HG03457 (cell line): ENCODE results near the gene PLA2G3.
"Not testable (repeated sequence)": the region's sequence is repeated elsewhere in the genome, so short reads cannot be mapped to it uniquely, and the experiment has no call there.

Source experiments
- ATAC-seq: cut with Tn5 transposase; IDR thresholded peaks from one replicate; pipeline ENCODE4 v1.9.1; 2021; ENCODE audit warnings: moderate number of reproducible peaks; ENCODE audit not compliant: unreplicated experiment

The PLA2G3 gene, protein sequence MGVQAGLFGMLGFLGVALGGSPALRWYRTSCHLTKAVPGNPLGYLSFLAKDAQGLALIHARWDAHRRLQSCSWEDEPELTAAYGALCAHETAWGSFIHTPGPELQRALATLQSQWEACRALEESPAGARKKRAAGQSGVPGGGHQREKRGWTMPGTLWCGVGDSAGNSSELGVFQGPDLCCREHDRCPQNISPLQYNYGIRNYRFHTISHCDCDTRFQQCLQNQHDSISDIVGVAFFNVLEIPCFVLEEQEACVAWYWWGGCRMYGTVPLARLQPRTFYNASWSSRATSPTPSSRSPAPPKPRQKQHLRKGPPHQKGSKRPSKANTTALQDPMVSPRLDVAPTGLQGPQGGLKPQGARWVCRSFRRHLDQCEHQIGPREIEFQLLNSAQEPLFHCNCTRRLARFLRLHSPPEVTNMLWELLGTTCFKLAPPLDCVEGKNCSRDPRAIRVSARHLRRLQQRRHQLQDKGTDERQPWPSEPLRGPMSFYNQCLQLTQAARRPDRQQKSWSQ

DNA sequence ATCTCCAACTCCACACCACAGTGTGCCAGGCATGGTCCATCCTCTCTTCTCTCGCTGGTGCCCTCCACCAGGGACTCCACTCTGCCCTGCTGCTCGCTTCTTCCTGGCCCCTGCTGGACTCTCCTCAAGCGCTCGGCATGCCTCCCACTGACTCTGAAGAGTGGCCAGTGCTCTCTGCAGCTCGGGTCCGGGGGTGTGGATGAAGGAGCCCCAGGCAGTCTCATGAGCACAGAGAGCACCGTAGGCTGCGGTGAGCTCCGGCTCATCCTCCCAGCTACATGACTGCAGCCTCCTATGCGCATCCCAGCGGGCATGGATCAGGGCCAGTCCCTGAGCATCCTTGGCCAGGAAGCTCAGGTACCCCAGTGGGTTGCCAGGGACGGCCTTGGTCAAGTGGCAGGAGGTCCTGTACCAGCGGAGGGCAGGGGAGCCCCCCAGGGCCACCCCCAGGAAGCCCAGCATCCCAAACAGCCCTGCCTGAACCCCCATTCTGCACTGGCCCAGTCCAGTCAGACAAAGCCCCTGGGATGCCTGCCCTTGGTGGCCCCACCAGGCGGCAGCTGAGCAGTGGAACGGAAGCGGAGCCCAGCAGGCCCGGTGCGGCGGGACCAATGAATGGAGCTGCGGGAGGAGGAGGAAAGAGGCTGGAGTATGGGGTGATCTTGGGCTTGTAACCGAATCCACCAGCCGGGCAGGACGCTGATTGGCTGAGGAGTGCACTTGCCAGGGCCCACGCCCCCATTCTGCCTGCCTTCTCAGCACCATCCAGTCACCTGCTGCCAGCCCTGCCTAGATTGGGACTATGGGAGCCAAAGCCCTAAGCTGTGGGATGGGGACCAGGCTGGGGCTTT, at the start of gene PLA2G3:
Gene PLA2G3, minus strand, starts transcription at position 643 of the 851 bp plus-strand sequence. Its CDS starts 154 bp downstream, at position 489.
- ATAC-seq = no peak

DNA sequence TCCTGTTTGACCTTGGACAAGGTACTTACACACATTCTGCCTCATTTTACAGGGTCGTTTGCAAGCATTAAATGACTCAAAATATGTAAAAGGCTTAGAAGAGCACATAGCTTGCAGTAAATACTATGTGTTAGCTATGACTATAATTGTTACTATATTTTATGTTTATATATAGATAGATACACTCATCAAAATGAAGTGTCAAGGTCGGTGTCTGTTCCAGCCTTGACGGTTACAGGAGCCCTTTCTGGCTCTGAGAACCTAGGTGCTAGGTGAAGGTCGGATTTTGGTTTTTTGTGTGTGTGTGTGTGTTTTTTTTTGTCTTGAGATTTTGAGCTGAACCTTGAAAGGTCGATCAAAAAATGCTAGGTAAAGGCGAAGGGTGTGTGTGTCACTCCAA, 47.3 kb upstream of the PLA2G3 start:
- no peak for ATAC-seq

DNA sequence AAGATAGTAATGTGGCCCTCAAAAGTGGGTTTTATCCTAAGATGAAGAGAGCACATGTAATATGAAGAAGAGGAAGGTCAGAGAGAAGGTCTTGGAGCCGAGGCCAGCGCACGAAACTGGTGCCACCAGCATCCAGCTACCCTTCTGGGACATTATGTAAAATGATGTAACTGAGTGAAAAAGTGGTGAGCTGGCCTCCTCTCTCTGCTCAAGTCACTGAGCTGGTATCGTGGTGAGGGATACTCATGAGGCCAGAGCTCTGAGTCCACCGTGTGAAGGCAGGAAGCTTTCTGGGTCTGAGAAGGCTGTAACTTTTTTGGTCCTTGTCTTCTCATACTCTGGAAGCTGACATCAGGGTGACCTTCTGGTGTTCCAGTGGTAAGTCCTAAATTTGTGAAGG, 44.7 kb upstream of the PLA2G3 start:
- no peak for ATAC-seq

DNA sequence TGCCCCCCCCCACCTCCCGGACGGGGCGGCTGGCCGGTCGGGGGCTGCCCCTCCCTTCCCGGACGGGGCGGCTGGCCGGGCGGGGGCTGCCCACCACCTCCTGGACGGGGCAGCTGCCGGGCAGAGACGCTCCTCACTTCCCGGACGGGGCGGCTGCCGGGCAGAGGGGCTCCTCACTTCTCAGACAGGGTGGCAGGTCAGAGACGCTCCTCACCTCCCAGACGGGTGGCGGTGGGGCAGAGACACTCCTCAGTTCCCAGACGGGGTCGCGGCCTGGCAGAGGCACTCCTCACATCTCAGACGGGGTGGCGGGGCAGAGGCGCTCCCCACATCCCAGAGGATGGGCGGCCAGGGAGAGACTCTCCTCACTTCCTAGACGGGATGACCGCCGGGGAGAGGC, 43.7 kb upstream of the PLA2G3 start:
- no peak for ATAC-seq

DNA sequence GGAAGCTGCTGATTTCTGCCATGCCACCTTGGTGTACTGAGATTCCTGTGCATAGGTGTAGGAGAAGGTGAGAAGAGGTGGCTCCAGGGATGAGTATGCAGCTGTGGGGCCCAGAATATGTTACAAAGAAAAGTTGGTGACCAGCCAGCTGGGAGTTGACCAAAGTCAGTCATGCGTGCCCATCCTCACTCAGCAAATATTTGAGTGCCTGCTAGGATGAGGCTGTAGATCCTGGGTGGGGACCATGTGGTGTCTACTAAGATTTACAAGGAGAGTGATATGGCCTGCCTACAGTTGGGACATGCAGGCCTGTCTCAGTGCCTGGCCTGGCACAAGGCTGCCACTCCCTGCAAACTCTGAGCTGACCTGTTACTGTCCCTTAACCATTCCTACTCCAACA, 39.0 kb upstream of the PLA2G3 start:
- ATAC-seq = no peak

DNA sequence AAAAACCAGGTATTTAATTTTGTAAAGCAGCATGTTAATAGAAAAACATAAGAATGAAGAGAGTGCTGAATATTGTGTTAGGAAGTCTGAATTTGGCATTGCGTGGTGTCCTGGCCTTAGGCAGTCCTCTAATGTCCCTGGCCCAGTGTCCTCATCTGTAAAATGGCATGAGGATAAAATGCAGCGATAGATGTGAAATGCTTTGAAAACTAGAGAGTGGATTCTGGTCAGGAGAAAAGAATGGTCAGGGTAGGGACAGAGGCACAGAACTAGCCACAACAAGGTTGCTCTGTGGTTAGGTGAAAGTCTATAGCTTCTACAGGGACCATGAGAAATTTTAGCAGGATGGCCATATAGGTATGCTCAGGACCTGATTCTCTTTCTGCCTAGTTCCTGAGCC, 38.6 kb upstream of the PLA2G3 start:
- no peak for ATAC-seq

DNA sequence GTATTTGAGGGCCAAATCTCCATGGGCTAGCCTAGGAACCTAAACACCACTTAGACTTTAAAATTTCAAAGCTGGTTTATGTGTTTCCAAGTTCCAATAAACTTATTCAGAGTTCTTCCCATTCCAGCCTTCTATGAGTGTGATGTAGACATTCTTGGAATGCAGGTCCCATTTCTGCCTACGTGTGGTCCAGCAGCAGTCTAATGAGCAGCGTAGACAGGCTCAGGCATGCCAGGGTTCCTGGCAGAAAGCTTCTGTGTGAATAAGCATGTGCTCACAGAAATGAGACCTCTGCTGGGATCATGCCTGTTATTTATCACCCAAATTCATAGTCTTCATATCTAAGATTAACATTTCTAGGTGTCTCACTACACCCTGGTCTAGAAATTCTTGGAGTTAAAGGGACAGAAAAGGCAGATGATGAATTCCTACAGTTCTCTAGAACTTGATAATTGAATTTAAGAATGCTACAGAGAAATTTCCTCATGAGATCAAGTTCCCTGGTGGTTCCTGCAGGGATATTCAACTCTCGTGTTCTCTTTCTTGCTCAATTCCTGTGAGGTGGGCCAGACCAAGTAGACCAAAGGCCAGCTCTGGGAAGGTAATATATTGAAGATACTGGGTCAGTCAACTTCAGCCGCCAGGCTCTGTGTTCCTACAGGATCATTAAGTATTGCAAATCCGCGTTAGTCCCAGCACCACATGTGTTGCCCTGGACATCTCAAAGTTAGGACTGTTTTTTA, 37.3 kb upstream of the PLA2G3 start:
- no peak for ATAC-seq

DNA sequence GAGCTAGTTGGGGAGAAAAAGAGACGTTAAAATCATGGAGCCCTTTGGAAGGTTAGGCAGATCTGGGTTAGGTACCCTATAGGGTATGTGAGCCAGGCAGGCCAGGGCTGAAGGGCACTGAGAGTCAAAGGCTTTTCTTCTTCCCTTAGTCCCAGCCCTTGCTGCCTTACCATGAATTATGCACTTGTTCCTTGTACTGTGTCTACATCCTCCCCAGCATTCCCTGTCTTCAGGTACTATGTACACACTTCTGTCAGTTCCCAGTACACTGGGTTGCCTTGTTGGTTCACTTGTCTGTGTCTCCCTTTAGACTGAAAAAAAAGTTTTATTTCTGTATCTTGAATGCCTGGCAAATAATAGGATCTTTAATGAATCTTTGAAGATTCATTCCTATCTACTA, 36.6 kb upstream of the PLA2G3 start:
- ATAC-seq = no peak

DNA sequence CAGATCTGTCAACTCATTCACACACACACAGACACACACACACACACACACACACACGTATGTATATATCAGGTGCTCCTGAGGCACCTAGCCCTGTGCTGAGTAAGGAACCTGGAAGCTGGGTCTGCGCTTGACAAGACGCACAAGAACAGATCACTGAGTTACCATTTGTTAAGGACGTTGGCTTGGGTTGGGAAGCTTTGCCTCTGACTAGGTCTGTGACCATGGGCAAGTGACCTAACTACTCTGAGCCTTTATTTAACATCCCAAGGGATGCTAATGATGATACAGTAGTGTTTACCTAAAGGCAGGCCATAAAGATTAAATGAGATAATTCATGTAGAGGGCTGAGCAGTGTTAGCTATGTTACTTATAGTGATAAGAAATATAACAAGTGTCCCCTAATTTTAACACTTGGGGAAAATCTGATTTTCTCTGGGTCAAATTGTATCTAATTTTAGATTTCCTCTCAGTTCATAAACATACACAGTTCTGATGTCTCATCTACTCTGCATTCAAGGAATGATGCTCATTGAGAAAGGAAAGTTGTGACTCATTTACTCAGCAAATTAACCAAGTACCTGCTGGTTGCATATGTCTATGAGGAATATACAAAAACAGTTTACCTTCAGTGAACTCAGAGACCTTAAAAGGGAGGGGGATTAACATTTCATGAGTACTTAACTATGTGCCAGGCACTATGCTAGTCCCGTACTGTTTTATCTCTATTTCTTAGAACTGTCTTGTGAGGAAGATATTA, 33.3 kb upstream of the PLA2G3 start:
- ATAC-seq = no peak

DNA sequence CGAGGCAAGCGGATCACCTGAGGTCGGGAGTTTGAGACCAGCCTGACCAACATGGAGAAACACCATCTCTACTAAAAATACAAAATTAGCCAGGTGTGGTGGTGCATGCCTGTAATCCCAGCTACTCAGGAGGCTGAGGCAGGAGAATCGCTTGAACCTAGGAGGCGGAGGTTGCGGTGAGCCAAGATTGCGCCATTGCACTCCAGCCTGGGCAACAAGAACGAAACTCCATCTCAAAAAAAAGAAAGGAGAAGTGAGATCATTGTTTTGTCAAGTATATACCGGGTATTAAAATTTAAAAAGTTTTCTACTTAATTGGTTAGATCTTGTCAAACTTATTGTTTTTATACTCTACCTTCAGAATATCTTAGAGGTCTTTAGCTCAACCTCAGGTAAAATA, 31.4 kb upstream of the PLA2G3 start:
- not testable (repeated sequence) for ATAC-seq

DNA sequence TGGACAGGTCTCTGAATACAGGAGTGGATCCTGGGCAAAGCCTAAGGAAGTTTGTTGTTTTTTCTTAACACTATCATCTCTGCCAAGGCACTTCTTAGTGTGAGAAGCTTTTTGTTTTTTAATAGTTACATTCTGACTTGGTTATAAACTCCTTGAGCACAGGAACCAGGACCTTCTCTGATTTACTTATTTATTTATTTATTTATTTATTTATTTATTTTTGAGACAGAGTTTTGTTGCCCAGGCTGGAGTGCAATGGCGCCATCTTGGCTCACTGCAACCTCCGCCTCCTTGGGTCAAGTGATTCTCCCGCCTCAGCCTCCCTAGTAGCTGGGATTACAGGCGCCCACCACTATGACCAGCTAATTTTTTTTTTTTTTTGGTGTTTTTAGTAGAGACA, 30.7 kb upstream of the PLA2G3 start:
- ATAC-seq = no peak

DNA sequence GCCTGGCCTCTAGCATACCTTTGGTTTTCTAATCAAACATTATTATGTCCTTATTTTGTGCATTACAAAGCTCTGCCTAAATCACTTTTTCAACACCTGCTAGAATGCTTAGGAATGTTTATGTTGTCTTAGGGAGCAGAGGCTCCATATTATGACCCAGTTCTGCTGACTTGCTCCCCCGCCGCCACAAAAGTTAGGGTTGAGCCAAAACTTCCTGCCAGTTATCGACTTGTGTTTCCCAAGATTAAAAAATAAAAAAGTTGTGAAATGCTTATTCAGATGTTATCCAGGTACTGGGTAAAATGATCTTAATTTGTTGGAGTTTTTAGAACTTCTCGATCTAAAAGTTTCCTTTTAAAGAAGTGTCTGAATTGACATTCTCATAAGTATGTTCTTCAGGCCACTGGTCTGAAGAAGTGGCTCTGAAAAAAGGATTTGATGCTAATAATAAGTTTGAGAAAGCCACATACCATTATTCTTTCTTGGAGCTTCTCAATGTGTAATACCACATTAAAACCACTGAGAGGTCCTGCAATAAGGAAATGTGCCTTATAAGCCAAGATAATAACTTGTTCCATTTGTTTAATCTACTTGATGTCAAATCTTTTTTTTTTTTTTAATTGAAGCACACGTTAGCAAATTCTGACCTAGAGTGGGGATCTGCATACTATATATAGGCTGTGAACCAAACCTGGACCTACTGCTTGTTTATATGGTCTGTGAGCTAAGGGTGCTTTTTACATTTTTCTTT, 21.9 kb upstream of the PLA2G3 start:
- ATAC-seq = no peak

DNA sequence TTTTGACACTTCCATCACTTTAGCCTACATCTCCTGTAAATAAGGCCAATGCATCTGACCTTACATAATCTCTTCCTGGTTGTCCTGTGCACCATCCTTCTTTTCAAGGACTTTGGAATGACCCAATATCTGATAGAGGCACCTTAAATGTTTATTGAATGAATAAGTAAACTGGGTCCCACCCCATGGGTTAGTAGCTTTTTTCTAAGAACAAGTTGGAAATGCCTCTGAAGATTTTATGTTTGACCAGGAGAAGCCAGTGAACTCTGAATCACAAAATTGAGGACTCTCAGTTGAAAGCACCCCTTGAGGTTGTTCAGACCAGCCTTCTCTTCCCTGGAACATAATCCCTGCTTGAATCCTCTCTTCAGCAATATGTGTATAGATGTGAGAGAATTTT, 21.1 kb upstream of the PLA2G3 start:
- no peak for ATAC-seq

DNA sequence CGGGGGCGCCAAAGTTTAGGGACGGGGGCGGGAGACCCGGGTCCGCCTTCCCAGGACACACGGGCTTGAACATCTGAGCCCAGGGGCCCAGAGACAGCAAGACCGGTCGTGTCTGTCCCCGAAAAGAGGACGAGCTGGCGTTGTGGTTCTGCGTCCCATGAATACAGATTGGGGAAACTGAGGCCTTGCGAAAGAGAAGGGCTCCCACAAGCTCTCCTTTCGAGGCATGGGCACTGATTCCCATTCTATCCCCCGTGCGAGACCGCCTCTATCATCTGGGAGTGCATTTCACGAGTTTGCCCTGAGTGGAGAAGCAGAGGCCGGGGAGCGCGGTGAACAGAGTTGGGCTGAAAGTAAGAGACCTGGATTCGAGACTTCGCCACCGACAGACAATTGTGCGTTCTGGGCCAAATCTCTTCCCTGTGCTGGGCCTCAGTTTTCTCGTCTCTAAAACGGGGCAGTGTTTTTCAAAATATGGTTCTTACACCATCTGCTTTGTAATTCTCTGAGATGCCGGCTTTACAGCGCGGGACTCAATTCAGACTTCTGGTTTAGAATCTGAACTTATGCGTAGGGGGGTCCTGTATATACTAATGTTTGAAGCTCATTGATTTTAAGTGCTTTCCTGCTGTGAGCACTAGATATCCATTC, 20.1 kb upstream of the PLA2G3 start:
- ATAC-seq = peak; percentile 25

DNA sequence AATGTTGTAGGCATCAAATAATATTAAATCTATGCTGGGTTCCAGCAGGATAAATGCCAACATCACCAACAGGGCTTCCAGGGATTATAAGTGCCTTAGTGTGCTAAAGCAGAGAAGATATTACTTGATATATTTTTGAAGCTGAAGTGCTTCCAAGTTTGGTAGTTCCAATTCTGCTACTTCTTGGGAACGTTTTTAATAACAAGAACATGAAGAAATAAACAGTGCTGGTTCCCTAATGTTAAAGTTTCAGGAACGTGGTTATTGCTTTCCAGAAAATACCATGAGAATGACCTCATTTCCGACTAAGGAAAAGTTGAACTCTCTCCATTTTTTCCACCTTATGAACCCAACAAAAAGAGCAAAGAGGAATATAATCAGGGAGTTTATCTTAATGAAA, 15.1 kb upstream of the PLA2G3 start:
- ATAC-seq = no peak

DNA sequence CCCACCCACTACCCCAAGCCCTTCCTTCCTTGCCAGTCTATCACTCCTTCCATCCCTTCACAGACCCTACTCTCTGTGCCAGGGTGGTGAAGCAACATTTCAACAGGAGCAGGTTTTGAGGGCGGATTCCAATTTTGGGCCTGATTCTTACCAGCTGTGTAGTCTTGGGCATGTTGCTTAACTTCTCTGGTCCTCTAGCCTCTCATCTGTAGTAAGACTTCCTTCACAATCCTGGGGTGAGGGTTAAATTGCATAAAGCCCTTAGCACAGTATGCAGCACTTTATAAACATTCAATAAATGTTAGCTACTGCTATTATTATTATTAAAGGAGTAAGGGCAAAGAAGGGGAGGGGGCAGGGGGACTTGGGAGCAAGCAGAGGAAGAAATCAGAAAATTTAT, 14.7 kb upstream of the PLA2G3 start:
- no peak for ATAC-seq

DNA sequence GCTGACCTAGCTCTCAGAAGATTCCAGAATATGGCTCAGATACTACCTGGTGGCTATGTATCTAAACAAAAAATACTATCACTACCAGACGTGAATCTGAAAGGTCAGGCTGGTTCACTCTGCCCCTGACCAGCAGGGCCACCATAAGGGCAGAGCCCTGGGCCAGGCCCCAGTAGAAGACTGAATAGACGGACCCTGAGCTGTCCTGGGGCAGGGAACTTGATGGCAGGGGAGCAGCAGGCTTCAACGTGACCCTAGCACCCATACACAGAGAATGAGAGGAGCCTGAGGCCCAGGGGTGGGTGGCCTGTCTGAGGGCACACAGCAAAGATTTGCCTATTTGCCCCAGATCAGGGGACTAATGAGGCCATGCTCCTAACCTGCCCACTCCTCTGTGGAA, 13.0 kb upstream of the PLA2G3 start:
- no peak for ATAC-seq

DNA sequence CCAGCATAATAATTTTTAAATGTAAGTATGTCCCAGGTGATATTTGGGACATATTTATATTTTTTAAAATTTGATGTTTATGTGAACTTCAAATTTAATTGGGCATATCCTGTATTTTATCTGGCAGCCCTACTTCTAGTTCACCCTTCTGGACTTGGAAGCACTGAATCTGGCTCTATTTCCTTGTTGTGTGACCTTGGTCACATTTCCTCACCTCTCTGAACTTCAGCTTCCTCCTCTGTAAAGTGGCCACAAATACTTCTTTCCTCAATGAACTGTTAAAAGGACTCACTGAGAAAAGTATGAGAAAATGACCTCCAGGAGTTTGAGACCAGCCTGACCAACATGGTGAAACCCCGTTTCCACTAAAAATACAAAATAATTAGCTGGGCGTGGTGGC, 11.6 kb upstream of the PLA2G3 start:
- no peak for ATAC-seq

DNA sequence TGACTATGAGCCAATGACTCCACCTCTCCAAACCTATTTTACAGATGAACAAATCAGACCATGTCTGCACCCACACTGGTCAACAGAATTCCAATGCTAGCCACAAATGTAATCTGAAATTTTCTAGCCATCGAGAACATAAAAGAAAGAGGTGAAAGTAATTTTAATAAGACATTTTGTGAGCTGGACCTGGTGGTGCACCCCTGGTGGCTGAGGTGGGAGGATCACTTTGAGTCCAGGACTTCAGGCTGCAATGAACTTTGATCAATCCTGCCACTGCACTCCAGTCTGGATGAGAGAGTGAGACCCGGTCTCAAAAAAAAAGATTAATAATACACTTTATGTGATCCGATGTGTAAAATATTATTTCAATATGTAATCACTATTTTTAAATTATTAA, 10.3 kb upstream of the PLA2G3 start:
- ATAC-seq = no peak
